Hair follicle dermal papilla cell (primary cell): ENCODE data around the gene GALNT16. TPM values are rescaled to one million over a fixed set of nuclear protein-coding genes. Genes with fewer than 3 reads are reported as not detected.

Experiments
- total RNA-seq: library from RNA; depleted of rRNA; stranded (reverse); fragments of >200 nt; gene quantifications from 2 replicates; pipeline ENCODE4 v1.2.3, GENCODE V29; 2012

Gene GALNT16
- 4.0 and 4.9 TPM in 2 replicates for total RNA-seq

GRCh38 chr14:69259527-69260189 lies at the start of gene GALNT16:
GALNT16 (plus strand) TSS chr14:69260158; CDS start chr14:69260291, 133 bp downstream.

GRCh38 chr14:69398053-69398817 lies 138.3 kb downstream of the GALNT16 start, which contains the start of the genes ERH and SLC39A9:
ERH (minus strand) TSS chr14:69398299; CDS start chr14:69398233, 66 bp downstream.
SLC39A9 (plus strand) TSS chr14:69398692; CDS start chr14:69399370, 678 bp downstream.

Other genes starting within 250 kb of the GALNT16 start
- 37.8 and 45.3 TPM in 2 replicates for gene DCAF5, start 107.0 kb upstream of the GALNT16 start, total RNA-seq
- 27.3 and 27.4 TPM in 2 replicates for gene EXD2, start 68.7 kb upstream of the GALNT16 start, total RNA-seq
- gene ERH, start 138.1 kb downstream of the GALNT16 start, total RNA-seq: 61.8 and 94.6 TPM in 2 replicates
- 141 and 159 TPM in 2 replicates for gene SLC39A9, start 138.5 kb downstream of the GALNT16 start, total RNA-seq
- under 0.01 and 0.24 TPM in 2 replicates for gene PLEKHD1, start 224.6 kb downstream of the GALNT16 start, total RNA-seq